NT2/D1 (cell line): ENCODE results near the gene MEN1.

Experiments used
- DNase-seq: peaks from one replicate; pipeline ENCODE4 v3.0.0-alpha.2; 2011; ENCODE audit warnings: low read depth, low spot score
- H3K27me3 ChIP-seq: 2 replicates; pipeline ENCODE4 v1.6.0; 2011; ENCODE audit warnings: mild to moderate bottlenecking; ENCODE audit not compliant: insufficient read length, insufficient read depth
- H3K36me3 ChIP-seq: 2 replicates; pipeline ENCODE4 v1.6.1; 2011; ENCODE audit warnings: mild to moderate bottlenecking, low read length, mixed read lengths; ENCODE audit not compliant: insufficient read depth, insufficient read length
- H3K4me1 ChIP-seq: 2 replicates; pipeline ENCODE4 v1.5.1; 2011; ENCODE audit not compliant: insufficient read depth, insufficient read length
- H3K4me3 ChIP-seq: 2 replicates; pipeline ENCODE4 v1.5.1; 2011; ENCODE audit warnings: low read depth; ENCODE audit not compliant: insufficient read length
- H3K9ac ChIP-seq: 2 replicates; pipeline ENCODE4 v1.6.0; 2011; ENCODE audit warnings: low read depth; ENCODE audit not compliant: insufficient read length
- H3K9me3 ChIP-seq: 2 replicates; pipeline ENCODE4 v1.5.1; 2011; ENCODE audit warnings: mild to moderate bottlenecking, low read length; ENCODE audit not compliant: insufficient read depth
- SUZ12 ChIP-seq: IDR thresholded peaks from 2 replicates; pipeline ENCODE4 v1.6.1; 2011; ENCODE audit not compliant: insufficient read length, insufficient read depth; ENCODE audit errors: extremely low read depth
- YY1 ChIP-seq: IDR thresholded peaks from 2 replicates; pipeline ENCODE4 v1.6.1; 2011; ENCODE audit not compliant: insufficient read length, insufficient read depth
- ZNF274 ChIP-seq: IDR thresholded peaks from 2 replicates; pipeline ENCODE4 v1.6.1; 2011; ENCODE audit warnings: mild to moderate bottlenecking, low read depth, low read length

The MEN1 gene

DNA sequence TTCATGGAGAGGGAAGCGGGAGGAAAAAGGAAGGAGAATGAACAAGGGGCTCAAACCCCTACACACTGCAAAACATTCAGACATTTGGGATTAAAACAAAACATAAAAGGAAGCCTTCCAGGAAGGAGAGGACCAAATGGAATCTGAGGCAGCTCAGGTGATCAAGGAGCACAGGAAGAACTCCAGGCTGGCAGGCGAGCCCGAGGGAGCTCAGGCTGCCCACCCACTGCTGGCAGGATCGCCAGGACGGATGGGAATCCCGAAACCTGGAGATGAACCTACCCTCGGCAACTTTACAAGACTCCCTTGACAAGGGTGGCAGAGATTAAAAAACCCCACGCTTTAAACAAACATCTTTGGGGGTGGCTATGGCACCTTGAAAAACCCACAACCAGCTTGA lies 45.6 kb downstream of the MEN1 start:
- H3K4me3 ChIP-seq, result no peak overlapping the region
- H3K27me3 ChIP-seq, result no peaks in the 10 kb centered on the region
- H3K36me3 ChIP-seq, result peaks cover 73% of the 10 kb centered on the region
- DNase-seq, result no peak
- no peak for TF ChIP-seq YY1
- no peak for TF ChIP-seq SUZ12
- TF ChIP-seq ZNF274, result no peak
- H3K4me1 ChIP-seq, result peaks cover 52% of the 10 kb centered on the region
- no peak overlapping the region for H3K9ac ChIP-seq
- no peaks in the 10 kb centered on the region for H3K9me3 ChIP-seq

DNA sequence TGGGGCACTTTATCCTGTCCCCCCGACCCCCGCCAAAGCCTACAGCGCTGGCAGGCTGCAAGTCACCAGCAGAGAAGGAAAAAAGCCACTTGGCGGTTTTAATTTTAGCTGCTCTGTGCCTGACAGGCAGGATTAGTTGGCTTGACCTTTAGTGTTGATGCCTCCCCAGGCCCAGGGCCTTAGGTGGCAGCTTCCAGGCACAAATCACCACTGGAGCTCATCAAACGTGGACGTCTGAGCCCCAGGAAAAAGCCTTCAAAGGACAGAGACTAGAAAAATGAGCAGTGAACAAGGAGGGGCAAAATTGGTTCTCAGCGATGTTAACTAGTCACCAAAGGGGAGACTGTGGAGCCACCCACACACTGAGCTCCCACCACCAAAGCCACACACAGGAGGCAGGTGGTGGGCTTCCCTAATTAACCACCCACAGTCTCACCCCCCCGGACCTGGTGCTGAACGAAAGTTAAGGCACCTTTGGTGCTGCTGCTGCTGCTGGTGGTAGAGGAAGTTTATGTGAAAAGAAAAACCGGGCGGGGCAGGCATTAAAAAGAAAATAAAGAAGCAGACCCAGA lies 46.2 kb downstream of the MEN1 start:
- H3K9ac ChIP-seq, result peak overlapping the region; percentile 65
- H3K27me3 ChIP-seq, result no peaks in the 10 kb centered on the region
- H3K36me3 ChIP-seq, result peaks cover 67% of the 10 kb centered on the region
- TF ChIP-seq ZNF274 (no peak), YY1 (no peak), SUZ12 (no peak)
- H3K4me3 ChIP-seq, result no peak overlapping the region
- no peak for DNase-seq
- H3K9me3 ChIP-seq, result no peaks in the 10 kb centered on the region
- H3K4me1 ChIP-seq, result peaks cover 58% of the 10 kb centered on the region

DNA sequence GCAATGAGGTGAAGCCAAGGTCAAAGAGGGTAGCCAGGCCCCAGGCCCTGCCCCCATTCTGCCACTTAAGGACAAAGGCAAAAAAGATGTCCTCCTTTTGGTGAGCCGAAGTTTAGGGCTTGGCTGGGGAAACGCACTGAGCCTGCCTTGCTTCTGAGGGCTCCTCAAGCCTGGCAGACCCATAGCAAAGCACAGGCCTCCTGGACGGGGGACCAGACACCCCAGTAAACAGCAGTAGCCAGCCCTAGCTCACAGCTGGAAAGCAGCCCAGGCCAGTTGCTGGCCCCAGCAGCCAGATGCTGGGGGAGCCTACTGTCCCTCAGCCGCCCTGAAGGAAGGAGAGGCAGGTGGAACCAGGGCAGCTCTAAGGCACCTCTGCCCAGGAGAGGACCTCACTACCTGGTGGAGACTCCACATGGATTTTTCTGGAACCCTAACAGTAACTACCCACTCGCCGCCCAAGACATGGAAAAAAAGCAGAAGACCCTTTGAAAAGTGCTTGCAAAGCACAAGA lies 46.8 kb downstream of the MEN1 start:
- Histone ChIP-seq H3K4me1 (peaks cover 59% of the 10 kb centered on the region), H3K27me3 (no peaks in the 10 kb centered on the region), H3K4me3 (no peak overlapping the region), H3K9ac (peak overlapping the region; percentile 65), H3K36me3 (peaks cover 61% of the 10 kb centered on the region), H3K9me3 (no peaks in the 10 kb centered on the region)
- TF ChIP-seq YY1, result no peak
- no peak for TF ChIP-seq SUZ12
- TF ChIP-seq ZNF274, result no peak
- DNase-seq, result no peak

DNA sequence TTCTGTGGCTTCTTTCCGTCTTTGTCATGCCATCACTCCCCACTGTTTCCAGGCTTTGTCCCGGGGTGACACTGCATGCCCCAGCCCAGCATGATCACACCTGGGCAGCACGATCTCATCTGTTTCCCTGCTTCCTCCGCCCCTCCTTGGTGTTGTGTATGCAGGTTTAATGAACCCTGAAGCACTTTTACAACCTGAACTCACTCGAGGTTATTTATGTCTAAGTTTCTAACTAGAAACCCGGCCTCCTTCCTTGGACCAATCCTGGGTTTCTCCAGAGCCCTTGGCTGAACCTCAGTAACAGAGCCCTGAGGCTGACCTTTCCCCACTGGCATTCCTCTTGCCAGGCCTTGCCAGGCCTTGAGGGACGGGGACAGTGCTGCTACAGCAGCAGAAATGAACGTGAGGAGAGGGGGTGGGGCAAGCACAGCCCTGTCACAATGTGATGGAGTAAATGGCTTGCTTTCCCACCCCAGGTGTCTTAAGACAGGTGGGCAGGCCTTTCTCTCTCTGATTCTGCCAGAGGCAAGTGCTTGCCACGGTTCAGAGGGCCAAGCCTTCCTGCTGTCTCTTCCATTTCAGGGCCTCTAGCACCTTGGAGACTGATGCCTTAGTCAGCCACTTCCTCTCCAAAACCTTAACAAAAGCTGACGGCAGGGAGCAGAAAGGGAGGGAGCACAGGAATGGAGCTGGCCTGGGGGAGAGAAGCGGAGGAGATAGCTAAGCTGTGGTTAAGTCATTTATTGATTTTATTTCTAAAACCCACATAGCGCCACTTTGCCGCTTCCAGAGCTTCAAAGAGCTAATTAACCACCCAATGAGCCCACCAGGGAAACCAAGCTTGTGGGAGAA lies 47.5 kb downstream of the MEN1 start:
- no peak for TF ChIP-seq SUZ12
- TF ChIP-seq ZNF274, result no peak
- TF ChIP-seq YY1, result no peak
- Histone ChIP-seq H3K4me1 (peaks cover 59% of the 10 kb centered on the region), H3K9me3 (no peaks in the 10 kb centered on the region), H3K36me3 (peaks cover 55% of the 10 kb centered on the region), H3K27me3 (no peaks in the 10 kb centered on the region), H3K4me3 (no peak overlapping the region), H3K9ac (peak overlapping the region; percentile 65)
- DNase-seq, result peak; percentile 70

DNA sequence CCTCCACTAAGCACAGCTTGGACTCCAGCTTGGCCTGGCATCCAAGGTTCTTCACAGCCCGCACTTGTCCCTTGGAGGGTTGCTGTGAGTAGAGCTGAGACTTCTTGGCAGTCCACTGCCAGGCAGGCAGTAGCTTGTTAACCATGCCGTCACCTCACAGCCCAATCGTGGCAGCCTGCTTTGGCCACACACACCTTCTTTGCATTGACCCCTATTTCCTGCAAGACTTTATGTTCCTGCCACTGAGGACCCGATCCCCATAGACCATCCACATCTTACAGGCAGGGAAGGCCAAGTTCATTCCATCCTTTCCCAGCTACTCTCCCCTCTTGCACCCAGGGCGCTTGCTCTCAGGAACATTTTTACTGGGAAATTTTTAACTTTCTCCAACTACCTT lies 48.1 kb downstream of the MEN1 start:
- Histone ChIP-seq H3K9me3 (no peaks in the 10 kb centered on the region), H3K27me3 (no peaks in the 10 kb centered on the region), H3K9ac (peak overlapping the region; percentile 14), H3K4me3 (no peak overlapping the region), H3K4me1 (peaks cover 55% of the 10 kb centered on the region), H3K36me3 (peaks cover 48% of the 10 kb centered on the region)
- no peak for DNase-seq
- TF ChIP-seq YY1, result no peak
- no peak for TF ChIP-seq ZNF274
- TF ChIP-seq SUZ12, result no peak

DNA sequence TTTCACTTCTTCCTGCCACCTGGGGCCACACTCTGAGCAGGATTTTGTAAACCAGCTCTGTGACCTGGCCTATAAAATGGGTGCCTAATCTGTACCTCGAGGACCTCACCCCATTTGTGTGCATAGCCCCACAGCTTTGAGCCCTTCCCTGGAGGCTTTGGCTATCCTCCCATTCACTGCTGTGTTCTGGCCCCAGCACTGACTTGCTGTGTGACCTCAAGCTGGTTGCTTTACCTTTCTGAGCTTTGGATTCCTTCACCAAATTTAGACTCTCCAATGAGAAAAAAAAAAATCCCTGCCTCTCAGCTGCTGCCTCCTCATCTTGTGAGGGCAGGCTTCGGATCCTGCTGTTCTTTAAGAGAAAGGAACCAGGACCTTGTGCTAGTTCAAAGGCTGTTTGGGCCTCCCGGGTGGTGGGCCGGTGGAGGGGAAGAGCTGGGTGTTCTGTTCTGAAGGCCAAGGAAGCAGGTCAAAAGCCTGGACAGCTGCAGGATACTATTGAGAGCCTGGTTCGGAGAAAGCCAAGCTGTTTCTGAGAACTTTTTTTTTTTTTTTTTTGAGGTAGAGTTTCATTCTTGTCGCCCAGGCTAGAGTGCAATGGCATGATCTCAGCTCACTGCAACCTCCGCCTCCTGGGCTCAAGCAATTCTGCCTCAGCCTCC lies 49.5 kb downstream of the MEN1 start:
- Histone ChIP-seq H3K9me3 (no peaks in the 10 kb centered on the region), H3K4me3 (no peak overlapping the region), H3K36me3 (peaks cover 36% of the 10 kb centered on the region), H3K27me3 (no peaks in the 10 kb centered on the region), H3K4me1 (peaks cover 49% of the 10 kb centered on the region), H3K9ac (peak overlapping the region; percentile 42)
- no peak for DNase-seq
- TF ChIP-seq ZNF274, result no peak
- no peak for TF ChIP-seq YY1
- no peak for TF ChIP-seq SUZ12
